HG03039 (cell line): ENCODE results near the gene ACSL5.
A peak's percentile ranks its signal among the peaks of the same experiment; 100 is the strongest.
"Not testable (repeated sequence)": the region's sequence is repeated elsewhere in the genome, so short reads cannot be mapped to it uniquely, and the experiment has no call there.

Experiments used
- ATAC-seq: cut with Tn5 transposase; IDR thresholded peaks from one replicate; pipeline ENCODE4 v1.9.1; 2021; ENCODE audit warnings: mild to moderate bottlenecking, moderate library complexity; ENCODE audit not compliant: unreplicated experiment

The ACSL5 gene

GRCh38 chr10:112374724-112375541, 1.0 kb downstream of the ACSL5 start:
- ATAC-seq = peak; percentile 44

GRCh38 chr10:112375721-112376395, 1.9 kb downstream of the ACSL5 start:
- peak; percentile 81 for ATAC-seq

- peak; percentile 14 for ATAC-seq
These were observed 2.5 kb downstream of the ACSL5 start for GRCh38 chr10:112376396-112376790.

- not testable (repeated sequence) for ATAC-seq
These were observed 3.2 kb downstream of the ACSL5 start for GRCh38 chr10:112377116-112377515.

GRCh38 chr10:112379635-112380296, 5.8 kb downstream of the ACSL5 start:
- no peak for ATAC-seq

GRCh38 chr10:112382515-112383235, 8.8 kb downstream of the ACSL5 start:
- no peak for ATAC-seq

- ATAC-seq = no peak
These were observed 9.4 kb downstream of the ACSL5 start for GRCh38 chr10:112383325-112383724.

GRCh38 chr10:112384141-112384540, 10.2 kb downstream of the ACSL5 start:
- ATAC-seq = no peak

- ATAC-seq = no peak
These were observed 11.3 kb downstream of the ACSL5 start for GRCh38 chr10:112385201-112385600.

- not testable (repeated sequence) for ATAC-seq
These were observed 14.1 kb downstream of the ACSL5 start for GRCh38 chr10:112388056-112388455.

- ATAC-seq = no peak
These were observed 14.6 kb downstream of the ACSL5 start for GRCh38 chr10:112388548-112388947.

GRCh38 chr10:112389271-112389822, 15.4 kb downstream of the ACSL5 start:
- ATAC-seq = peak; percentile 52

GRCh38 chr10:112390125-112390703, 16.3 kb downstream of the ACSL5 start:
- no peak for ATAC-seq

GRCh38 chr10:112393341-112393740, 19.4 kb downstream of the ACSL5 start:
- no peak for ATAC-seq

- no peak for ATAC-seq
These were observed 19.9 kb downstream of the ACSL5 start for GRCh38 chr10:112393827-112394226.

GRCh38 chr10:112394475-112394875, 20.6 kb downstream of the ACSL5 start:
- ATAC-seq = no peak

GRCh38 chr10:112395809-112396530, 22.1 kb downstream of the ACSL5 start:
- no peak for ATAC-seq

GRCh38 chr10:112397592-112397991, 23.7 kb downstream of the ACSL5 start:
- no peak for ATAC-seq

- no peak for ATAC-seq
These were observed 29.0 kb downstream of the ACSL5 start for GRCh38 chr10:112402917-112403316.

- ATAC-seq = no peak
These were observed 30.7 kb downstream of the ACSL5 start for GRCh38 chr10:112404617-112405016.
